Chondrocyte (in vitro differentiated cells): Measurements from ENCODE around the gene GGT5. TPM values are rescaled to one million over a fixed set of nuclear protein-coding genes. Genes with fewer than 3 reads are reported as not detected.
A peak's percentile ranks its signal among the peaks of the same experiment; 100 is the strongest.
"Not testable (repeated sequence)": the region's sequence is repeated elsewhere in the genome, so short reads cannot be mapped to it uniquely, and the experiment has no call there.

Source experiments
- DNase-seq: peaks from one replicate; pipeline ENCODE4 v3.0.0; 2021; ENCODE audit warnings: mixed read lengths, low spot score
- H3K27ac Mint-ChIP-seq: one replicate; pipeline ENCODE4 v1.8.0; 2021; ENCODE audit warnings: mild to moderate bottlenecking, moderate library complexity, mixed read lengths; ENCODE audit not compliant: unreplicated experiment
- H3K27me3 Mint-ChIP-seq: 2 replicates; pipeline ENCODE4 v1.8.0; 2021; ENCODE audit warnings: low read depth, mixed read lengths
- H3K36me3 Mint-ChIP-seq: 2 replicates; pipeline ENCODE4 v1.8.0; 2021; ENCODE audit warnings: low read depth, mixed read lengths
- H3K4me1 Mint-ChIP-seq: 2 replicates; pipeline ENCODE4 v1.8.0; 2021; ENCODE audit warnings: low read depth, mild to moderate bottlenecking, mixed read lengths
- H3K4me3 Mint-ChIP-seq: one replicate; pipeline ENCODE4 v1.8.0; 2021; ENCODE audit warnings: mild to moderate bottlenecking, moderate library complexity, mixed read lengths; ENCODE audit not compliant: unreplicated experiment
- H3K9me3 Mint-ChIP-seq: 2 replicates; pipeline ENCODE4 v1.8.0; 2021; ENCODE audit warnings: low read depth, mixed read lengths
- CTCF ChIP-seq: fragments of 200-600 bp; sonication (generic); IDR thresholded peaks from 2 replicates; pipeline ENCODE4 v1.5.0; 2021; ENCODE audit warnings: antibody characterized with exemption, mild to moderate bottlenecking, moderate library complexity
- total RNA-seq: library from RNA; stranded (reverse); gene quantifications from 3 replicates; pipeline ENCODE4 v1.2.1, GENCODE V29; 2021

Gene GGT5
- total RNA-seq, 1 donor from 2014 or later: 37.5 TPM

GRCh38 chr22:24285245-24285644 is 40.4 kb upstream of the GGT5 start:
- no peak overlapping the region for H3K4me3 Mint-ChIP-seq
- H3K4me1 Mint-ChIP-seq: peaks cover 79% of the 10 kb centered on the region
- H3K27ac Mint-ChIP-seq: peak overlapping the region; percentile 65

GRCh38 chr22:24284747-24285203 is 39.9 kb upstream of the GGT5 start:
- peaks cover 77% of the 10 kb centered on the region for H3K4me1 Mint-ChIP-seq
- no peak for TF ChIP-seq CTCF
- H3K4me3 Mint-ChIP-seq: no peak overlapping the region
- no peaks in the 10 kb centered on the region for H3K36me3 Mint-ChIP-seq
- peak overlapping the region; percentile 65 for H3K27ac Mint-ChIP-seq
- no peak for DNase-seq
- no peaks in the 10 kb centered on the region for H3K27me3 Mint-ChIP-seq
- H3K9me3 Mint-ChIP-seq: no peaks in the 10 kb centered on the region

More at GRCh38 chr22:24285245-24285644, 40.4 kb upstream of the GGT5 start:
- Mint-ChIP-seq H3K9me3 (no peaks in the 10 kb centered on the region), H3K27me3 (no peaks in the 10 kb centered on the region), H3K36me3 (no peaks in the 10 kb centered on the region)
- TF ChIP-seq CTCF: no peak
- DNase-seq: no peak

- no peaks in the 10 kb centered on the region for H3K36me3 Mint-ChIP-seq
- no peak overlapping the region for H3K27ac Mint-ChIP-seq
- H3K9me3 Mint-ChIP-seq: no peaks in the 10 kb centered on the region
- no peak for TF ChIP-seq CTCF
- no peak overlapping the region for H3K4me3 Mint-ChIP-seq
- DNase-seq: no peak
- no peaks in the 10 kb centered on the region for H3K27me3 Mint-ChIP-seq
- H3K4me1 Mint-ChIP-seq: peaks cover 55% of the 10 kb centered on the region
Measured at GRCh38 chr22:24282401-24282800, 37.5 kb upstream of the GGT5 start.

- not testable (repeated sequence) for H3K9me3 Mint-ChIP-seq, H3K27ac Mint-ChIP-seq, H3K36me3 Mint-ChIP-seq, DNase-seq, H3K4me3 Mint-ChIP-seq, H3K27me3 Mint-ChIP-seq
- peaks cover 43% of the 10 kb centered on the region for H3K4me1 Mint-ChIP-seq
Measured at GRCh38 chr22:24280363-24280762, 35.5 kb upstream of the GGT5 start.

GRCh38 chr22:24274696-24275405 is 30.0 kb upstream of the GGT5 start:
- TF ChIP-seq CTCF: peak; percentile 68
- H3K36me3 Mint-ChIP-seq, H3K4me3 Mint-ChIP-seq, DNase-seq, H3K27me3 Mint-ChIP-seq, H3K9me3 Mint-ChIP-seq: not testable (repeated sequence)
- Mint-ChIP-seq H3K27ac (peak overlapping the region; percentile 56), H3K4me1 (peaks cover 49% of the 10 kb centered on the region)

- H3K9me3 Mint-ChIP-seq, H3K4me3 Mint-ChIP-seq, DNase-seq, H3K27me3 Mint-ChIP-seq, H3K36me3 Mint-ChIP-seq: not testable (repeated sequence)
- Mint-ChIP-seq H3K27ac (peak overlapping the region; percentile 55), H3K4me1 (peaks cover 48% of the 10 kb centered on the region)
Measured at GRCh38 chr22:24273906-24274305, 29.0 kb upstream of the GGT5 start.

GRCh38 chr22:24273031-24273430 is 28.1 kb upstream of the GGT5 start:
- H3K4me1 Mint-ChIP-seq: peaks cover 48% of the 10 kb centered on the region
- not testable (repeated sequence) for H3K9me3 Mint-ChIP-seq, H3K27ac Mint-ChIP-seq, H3K27me3 Mint-ChIP-seq, H3K4me3 Mint-ChIP-seq, H3K36me3 Mint-ChIP-seq, DNase-seq
